ENCODE measurements around the gene EXOC2. TPM values are rescaled to one million over a fixed set of nuclear protein-coding genes. Genes with fewer than 3 reads are reported as not detected.

Gene EXOC2
- total RNA-seq, 1 experiment from 2014 or later = 30.5 TPM

DNA sequence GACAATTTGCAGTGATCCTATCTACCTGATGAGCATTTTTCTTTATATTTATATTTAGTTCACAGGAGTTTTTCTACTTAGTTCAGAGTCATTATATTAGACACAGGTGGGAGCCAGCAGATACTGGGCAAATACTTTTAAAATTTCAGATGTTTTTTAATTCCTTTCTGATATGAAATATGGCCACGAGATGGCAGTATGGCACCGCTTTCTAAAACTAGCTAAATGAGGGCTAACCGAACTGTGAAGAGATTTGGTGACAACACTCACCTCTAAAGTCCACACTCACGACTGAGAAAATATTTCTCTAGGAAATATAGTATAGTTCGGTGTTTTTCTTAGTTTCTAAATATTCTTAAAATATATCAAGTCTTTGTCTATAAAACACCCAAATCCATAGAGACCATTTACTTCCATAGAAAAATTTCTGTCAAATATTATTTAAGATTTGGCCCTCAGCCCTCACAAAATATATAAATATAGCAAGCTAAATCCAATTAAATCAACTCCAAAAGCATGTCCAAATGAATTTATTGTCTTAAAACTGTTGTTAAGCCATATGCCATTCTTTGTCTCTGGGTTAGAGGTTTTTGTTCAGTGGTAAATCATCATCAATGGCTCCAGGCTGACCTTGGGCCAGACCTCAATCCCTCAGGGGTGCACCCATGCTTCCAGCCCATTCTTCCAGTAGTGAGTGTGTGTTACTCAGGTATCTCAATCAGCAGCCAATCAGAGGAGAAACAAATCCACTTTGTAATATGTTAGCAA, 99.6 kb downstream of the EXOC2 start:
- H3K27ac ChIP-seq (ENCODE audit: low read length) = no peak overlapping the region
- TF ChIP-seq POLR2AphosphoS5 (IDR thresholded peaks at IDR 0.05; ENCODE audit: low read depth, low read length) = no peak
- TF ChIP-seq TCF7L2 (IDR thresholded peaks at IDR 0.05; ENCODE audit: low read depth, low read length) = no peak
- TF ChIP-seq, protein P1, sequence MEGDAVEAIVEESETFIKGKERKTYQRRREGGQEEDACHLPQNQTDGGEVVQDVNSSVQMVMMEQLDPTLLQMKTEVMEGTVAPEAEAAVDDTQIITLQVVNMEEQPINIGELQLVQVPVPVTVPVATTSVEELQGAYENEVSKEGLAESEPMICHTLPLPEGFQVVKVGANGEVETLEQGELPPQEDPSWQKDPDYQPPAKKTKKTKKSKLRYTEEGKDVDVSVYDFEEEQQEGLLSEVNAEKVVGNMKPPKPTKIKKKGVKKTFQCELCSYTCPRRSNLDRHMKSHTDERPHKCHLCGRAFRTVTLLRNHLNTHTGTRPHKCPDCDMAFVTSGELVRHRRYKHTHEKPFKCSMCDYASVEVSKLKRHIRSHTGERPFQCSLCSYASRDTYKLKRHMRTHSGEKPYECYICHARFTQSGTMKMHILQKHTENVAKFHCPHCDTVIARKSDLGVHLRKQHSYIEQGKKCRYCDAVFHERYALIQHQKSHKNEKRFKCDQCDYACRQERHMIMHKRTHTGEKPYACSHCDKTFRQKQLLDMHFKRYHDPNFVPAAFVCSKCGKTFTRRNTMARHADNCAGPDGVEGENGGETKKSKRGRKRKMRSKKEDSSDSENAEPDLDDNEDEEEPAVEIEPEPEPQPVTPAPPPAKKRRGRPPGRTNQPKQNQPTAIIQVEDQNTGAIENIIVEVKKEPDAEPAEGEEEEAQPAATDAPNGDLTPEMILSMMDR (IDR thresholded peaks at IDR 0.05) = peak; percentile 74; the same call in 1 of the 2 replicates
- TF ChIP-seq, protein P2, sequence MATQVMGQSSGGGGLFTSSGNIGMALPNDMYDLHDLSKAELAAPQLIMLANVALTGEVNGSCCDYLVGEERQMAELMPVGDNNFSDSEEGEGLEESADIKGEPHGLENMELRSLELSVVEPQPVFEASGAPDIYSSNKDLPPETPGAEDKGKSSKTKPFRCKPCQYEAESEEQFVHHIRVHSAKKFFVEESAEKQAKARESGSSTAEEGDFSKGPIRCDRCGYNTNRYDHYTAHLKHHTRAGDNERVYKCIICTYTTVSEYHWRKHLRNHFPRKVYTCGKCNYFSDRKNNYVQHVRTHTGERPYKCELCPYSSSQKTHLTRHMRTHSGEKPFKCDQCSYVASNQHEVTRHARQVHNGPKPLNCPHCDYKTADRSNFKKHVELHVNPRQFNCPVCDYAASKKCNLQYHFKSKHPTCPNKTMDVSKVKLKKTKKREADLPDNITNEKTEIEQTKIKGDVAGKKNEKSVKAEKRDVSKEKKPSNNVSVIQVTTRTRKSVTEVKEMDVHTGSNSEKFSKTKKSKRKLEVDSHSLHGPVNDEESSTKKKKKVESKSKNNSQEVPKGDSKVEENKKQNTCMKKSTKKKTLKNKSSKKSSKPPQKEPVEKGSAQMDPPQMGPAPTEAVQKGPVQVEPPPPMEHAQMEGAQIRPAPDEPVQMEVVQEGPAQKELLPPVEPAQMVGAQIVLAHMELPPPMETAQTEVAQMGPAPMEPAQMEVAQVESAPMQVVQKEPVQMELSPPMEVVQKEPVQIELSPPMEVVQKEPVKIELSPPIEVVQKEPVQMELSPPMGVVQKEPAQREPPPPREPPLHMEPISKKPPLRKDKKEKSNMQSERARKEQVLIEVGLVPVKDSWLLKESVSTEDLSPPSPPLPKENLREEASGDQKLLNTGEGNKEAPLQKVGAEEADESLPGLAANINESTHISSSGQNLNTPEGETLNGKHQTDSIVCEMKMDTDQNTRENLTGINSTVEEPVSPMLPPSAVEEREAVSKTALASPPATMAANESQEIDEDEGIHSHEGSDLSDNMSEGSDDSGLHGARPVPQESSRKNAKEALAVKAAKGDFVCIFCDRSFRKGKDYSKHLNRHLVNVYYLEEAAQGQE (IDR thresholded peaks at IDR 0.05; ENCODE audit: insufficient read depth in 1 of 2, low read depth in 2 of 2, low read length in 1 of 2) = no peak
- no peak for TF ChIP-seq SIN3A (IDR thresholded peaks at IDR 0.05; ENCODE audit: borderline replicate concordance, insufficient read depth, low read depth, low read length)
- ChIA-PET CTCF (interaction anchor here (0.7 to 1.1 kb wide), 4 partner anchors 14 to 189 kb away, joined by 3 to 5 read pairs (median 4); no protein-coding TSS in a partner anchor), POLR2A (no interaction called here)
- in situ Hi-C loops (cut with HindIII; ENCODE audit: low pct_unique_long_range_greater_than_20kb, low sequenced_read_pairs) = no loop called here
- no peak overlapping the region for H3K4me3 ChIP-seq (ENCODE audit: low read depth in 2 of 2, low read length in 2 of 2)
- ATAC-seq = peak; percentile 81; the same call in 1 of the 2 replicates
- no peaks in the 10 kb centered on the region for H3K9me3 ChIP-seq (ENCODE audit: control insufficient read depth, insufficient read depth, low read depth, low read length)
- intact Hi-C loops (cut with micrococcal nuclease; ENCODE audit: unreplicated experiment) = loop anchor here (5.0 to 10.0 kb wide), 2 partner anchors 194 to 311 kb away; no protein-coding TSS in a partner anchor
- H3K36me3 ChIP-seq (ENCODE audit: control insufficient read depth, insufficient read depth, low read length) = no peaks in the 10 kb centered on the region; the same call in 1 of the 2 replicates
- peak; percentile 27 for DNase-seq (ENCODE audit: low read depth, low spot score)
- H3K27me3 ChIP-seq (ENCODE audit: control insufficient read depth, insufficient read depth, low read length) = no peaks in the 10 kb centered on the region
- H3K4me1 ChIP-seq (ENCODE audit: control insufficient read depth, insufficient read depth, low read length) = no peaks in the 10 kb centered on the region
- BruUV-seq (replicated peaks) = no TSS peak

DNA sequence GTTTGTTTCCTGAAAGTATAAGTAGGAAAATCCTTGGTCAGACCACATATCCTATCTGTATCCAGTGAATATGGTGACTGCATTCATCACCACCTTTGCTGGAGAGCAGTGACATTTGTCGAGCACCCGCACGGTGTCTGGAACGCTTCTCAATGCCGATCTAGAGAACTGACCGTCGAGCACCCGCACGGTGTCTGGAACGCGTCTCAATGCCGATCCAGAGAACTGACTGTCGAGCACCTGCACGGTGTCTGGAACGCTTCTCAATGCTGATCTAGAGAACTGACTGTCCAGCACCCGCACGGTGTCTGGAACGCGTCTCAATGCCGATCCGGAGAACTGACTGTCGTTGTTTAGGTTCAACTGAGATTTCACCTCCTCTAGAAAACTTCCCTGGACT, 103.8 kb downstream of the EXOC2 start:
- Histone ChIP-seq H3K27ac (ENCODE audit: low read length) (no peak overlapping the region), H3K36me3 (ENCODE audit: control insufficient read depth, insufficient read depth, low read length) (no peaks in the 10 kb centered on the region), H3K4me1 (ENCODE audit: control insufficient read depth, insufficient read depth, low read length) (no peaks in the 10 kb centered on the region), H3K9me3 (ENCODE audit: control insufficient read depth, insufficient read depth, low read depth, low read length) (no peaks in the 10 kb centered on the region), H3K27me3 (ENCODE audit: control insufficient read depth, insufficient read depth, low read length) (no peaks in the 10 kb centered on the region), H3K4me3 (ENCODE audit: low read depth in 2 of 2, low read length in 2 of 2) (no peak overlapping the region)
- BruUV-seq (replicated peaks) = no TSS peak
- POLR2A ChIA-PET = no interaction called here
- in situ Hi-C loops (cut with HindIII; ENCODE audit: low pct_unique_long_range_greater_than_20kb, low sequenced_read_pairs) = no loop called here
- no peak for DNase-seq (ENCODE audit: low read depth, low spot score)
- intact Hi-C loops (cut with micrococcal nuclease; ENCODE audit: unreplicated experiment) = no loop called here
- no peak for ATAC-seq
- CTCF ChIA-PET = no interaction called here
- TF ChIP-seq, protein P1 (IDR thresholded peaks at IDR 0.05) = no peak
- no peak for TF ChIP-seq TCF7L2 (IDR thresholded peaks at IDR 0.05; ENCODE audit: low read depth, low read length)
- no peak for TF ChIP-seq POLR2AphosphoS5 (IDR thresholded peaks at IDR 0.05; ENCODE audit: low read depth, low read length)

All from Panc1 (cell line).